ENCODE data around the gene LILRA5. TPM values are rescaled to one million over a fixed set of nuclear protein-coding genes. Genes with fewer than 3 reads are reported as not detected.

LILRA5 gene
- total and polyA plus RNA-seq, 2 of the 13 experiments (the other 11 are each of a cell fraction or from before 2014, with no cell fraction given), result not detected

DNA sequence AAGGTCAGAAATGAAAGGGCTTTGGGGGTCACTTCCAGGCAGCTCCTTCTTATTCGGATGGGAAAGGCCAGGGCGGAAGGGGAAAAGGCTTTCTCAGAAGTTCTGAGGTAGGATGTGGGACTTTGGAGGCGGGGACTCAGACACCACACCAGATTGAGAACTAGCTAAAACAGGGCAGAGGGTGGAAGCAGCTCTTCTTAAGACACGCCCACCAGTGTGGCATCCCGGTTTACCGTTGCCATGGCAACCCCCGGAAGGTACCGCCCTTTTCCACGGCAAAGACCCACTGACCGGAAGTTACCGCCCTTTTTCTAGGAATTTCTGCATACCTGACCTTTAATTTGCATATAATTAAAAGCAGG lies 3.8 kb upstream of the LILRA5 start:
- peaks cover 3 to 13% of the 10 kb centered on the region in 2 experiments; a peak in 3 of 5 replicates for H3K27me3 ChIP-seq (ENCODE audit: control insufficient read depth in 1 of 2, insufficient read depth in 2 of 2, low read length in 2 of 2)

DNA sequence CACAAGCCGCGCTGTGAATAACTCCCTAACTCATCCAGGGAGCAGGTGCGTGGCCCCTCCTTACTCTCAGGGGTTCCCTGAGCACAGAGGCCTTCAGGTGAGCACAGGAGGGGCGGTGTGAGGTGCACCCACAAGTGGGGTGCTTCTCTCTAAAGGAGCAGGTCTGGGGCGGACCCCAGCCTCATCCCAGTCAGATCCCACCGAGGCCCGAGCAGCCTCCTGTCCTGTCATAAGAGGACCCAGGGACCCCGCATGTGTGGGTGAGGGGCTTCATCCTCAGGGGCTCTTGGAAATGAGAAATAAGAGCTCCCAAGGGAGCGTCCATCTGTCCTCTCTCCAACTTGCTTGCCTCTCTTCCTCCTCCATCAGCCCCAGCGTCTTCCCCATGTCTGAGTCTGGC lies 3.0 kb upstream of the LILRA5 start:
- BruUV-seq (replicated peaks), result no TSS peak
- Histone ChIP-seq H3K27me3 (ENCODE audit: control insufficient read depth in 1 of 2, insufficient read depth in 2 of 2, low read length in 2 of 2) (peaks cover 3 to 17% of the 10 kb centered on the region in 2 experiments; a peak in 3 of 5 replicates), H2AFZ (ENCODE audit: low read length) (no peak overlapping the region), H3K36me3 (replicated peaks in 1 of 2; ENCODE audit: control insufficient read depth in 1 of 2, insufficient read depth in 2 of 2, low read length in 2 of 2) (no peaks in the 10 kb centered on the region), H4K20me1 (ENCODE audit: insufficient read depth, low read length) (no peaks in the 10 kb centered on the region), H3K79me2 (ENCODE audit: insufficient read depth, low read length) (no peaks in the 10 kb centered on the region), H3K4me2 (ENCODE audit: low read depth, low read length) (no peak overlapping the region), H3K27ac (ENCODE audit: extremely low read length, insufficient read depth, low read length) (no peak overlapping the region), H3K9me3 (ENCODE audit: low read length) (no peaks in the 10 kb centered on the region), H3K4me1 (ENCODE audit: insufficient read depth, low read length) (no peaks in the 10 kb centered on the region), H3K4me3 (replicated peaks in 1 of 3; ENCODE audit: insufficient read depth in 1 of 3, low read depth in 2 of 3, low read length in 3 of 3) (no peak overlapping the region), H3K9ac (ENCODE audit: insufficient read depth, low read depth, low read length) (no peak overlapping the region)
- ATAC-seq (no peak), DNase-seq (ENCODE audit: low spot score) (no peak), FAIRE-seq (no peak)
- ChIA-PET POLR2A (no interaction called here), CTCF (ENCODE audit: low intra/inter-chr PET ratio, low total read pairs) (no interaction called here)
- intact Hi-C loops (cut with micrococcal nuclease; ENCODE audit: unreplicated experiment), result no loop called here
- in situ Hi-C loops (cut with HindIII; ENCODE audit: extremely low pct_ligation_motif_present, low pct_unique_long_range_greater_than_20kb), result no loop called here
- 13% methylated on average over 6 of the region's 10 CpGs for WGBS (ENCODE audit: low lambda C conversion rate)
- TF ChIP-seq, protein P1, sequence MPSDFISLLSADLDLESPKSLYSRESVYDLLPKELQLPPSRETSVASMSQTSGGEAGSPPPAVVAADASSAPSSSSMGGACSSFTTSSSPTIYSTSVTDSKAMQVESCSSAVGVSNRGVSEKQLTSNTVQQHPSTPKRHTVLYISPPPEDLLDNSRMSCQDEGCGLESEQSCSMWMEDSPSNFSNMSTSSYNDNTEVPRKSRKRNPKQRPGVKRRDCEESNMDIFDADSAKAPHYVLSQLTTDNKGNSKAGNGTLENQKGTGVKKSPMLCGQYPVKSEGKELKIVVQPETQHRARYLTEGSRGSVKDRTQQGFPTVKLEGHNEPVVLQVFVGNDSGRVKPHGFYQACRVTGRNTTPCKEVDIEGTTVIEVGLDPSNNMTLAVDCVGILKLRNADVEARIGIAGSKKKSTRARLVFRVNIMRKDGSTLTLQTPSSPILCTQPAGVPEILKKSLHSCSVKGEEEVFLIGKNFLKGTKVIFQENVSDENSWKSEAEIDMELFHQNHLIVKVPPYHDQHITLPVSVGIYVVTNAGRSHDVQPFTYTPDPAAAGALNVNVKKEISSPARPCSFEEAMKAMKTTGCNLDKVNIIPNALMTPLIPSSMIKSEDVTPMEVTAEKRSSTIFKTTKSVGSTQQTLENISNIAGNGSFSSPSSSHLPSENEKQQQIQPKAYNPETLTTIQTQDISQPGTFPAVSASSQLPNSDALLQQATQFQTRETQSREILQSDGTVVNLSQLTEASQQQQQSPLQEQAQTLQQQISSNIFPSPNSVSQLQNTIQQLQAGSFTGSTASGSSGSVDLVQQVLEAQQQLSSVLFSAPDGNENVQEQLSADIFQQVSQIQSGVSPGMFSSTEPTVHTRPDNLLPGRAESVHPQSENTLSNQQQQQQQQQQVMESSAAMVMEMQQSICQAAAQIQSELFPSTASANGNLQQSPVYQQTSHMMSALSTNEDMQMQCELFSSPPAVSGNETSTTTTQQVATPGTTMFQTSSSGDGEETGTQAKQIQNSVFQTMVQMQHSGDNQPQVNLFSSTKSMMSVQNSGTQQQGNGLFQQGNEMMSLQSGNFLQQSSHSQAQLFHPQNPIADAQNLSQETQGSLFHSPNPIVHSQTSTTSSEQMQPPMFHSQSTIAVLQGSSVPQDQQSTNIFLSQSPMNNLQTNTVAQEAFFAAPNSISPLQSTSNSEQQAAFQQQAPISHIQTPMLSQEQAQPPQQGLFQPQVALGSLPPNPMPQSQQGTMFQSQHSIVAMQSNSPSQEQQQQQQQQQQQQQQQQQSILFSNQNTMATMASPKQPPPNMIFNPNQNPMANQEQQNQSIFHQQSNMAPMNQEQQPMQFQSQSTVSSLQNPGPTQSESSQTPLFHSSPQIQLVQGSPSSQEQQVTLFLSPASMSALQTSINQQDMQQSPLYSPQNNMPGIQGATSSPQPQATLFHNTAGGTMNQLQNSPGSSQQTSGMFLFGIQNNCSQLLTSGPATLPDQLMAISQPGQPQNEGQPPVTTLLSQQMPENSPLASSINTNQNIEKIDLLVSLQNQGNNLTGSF (CRISPR knock-in tag; IDR thresholded peaks at IDR 0.05), result no peak
- TF ChIP-seq ZNF816 (CRISPR knock-in tag; IDR thresholded peaks at IDR 0.05; ENCODE audit: borderline replicate concordance) (no peak), SSRP1 (CRISPR knock-in tag; IDR thresholded peaks at IDR 0.05) (no peak), IRF2 (CRISPR knock-in tag; IDR thresholded peaks at IDR 0.05) (no peak), U2AF1 (optimal IDR thresholded peaks at IDR 0.05; ENCODE audit: low read depth, low read length) (no peak), ZNF207 (IDR thresholded peaks at IDR 0.05; ENCODE audit: borderline replicate concordance) (no peak), ZBTB21 (CRISPR knock-in tag; IDR thresholded peaks at IDR 0.05) (no peak), WIZ (CRISPR knock-in tag; IDR thresholded peaks at IDR 0.05) (no peak)

More for the DNA sequence above, 3.8 kb upstream of the LILRA5 start:
- Histone ChIP-seq H3K79me2 (ENCODE audit: insufficient read depth, low read length) (no peaks in the 10 kb centered on the region), H3K4me3 (replicated peaks in 1 of 3; ENCODE audit: insufficient read depth in 1 of 3, low read depth in 2 of 3, low read length in 3 of 3) (no peak overlapping the region), H3K4me2 (ENCODE audit: low read depth, low read length) (no peak overlapping the region), H3K9ac (ENCODE audit: insufficient read depth, low read depth, low read length) (no peak overlapping the region), H3K9me3 (ENCODE audit: low read length) (no peaks in the 10 kb centered on the region), H3K27ac (ENCODE audit: extremely low read length, insufficient read depth, low read length) (no peak overlapping the region), H4K20me1 (ENCODE audit: insufficient read depth, low read length) (no peaks in the 10 kb centered on the region), H3K36me3 (replicated peaks in 1 of 2; ENCODE audit: control insufficient read depth in 1 of 2, insufficient read depth in 2 of 2, low read length in 2 of 2) (no peaks in the 10 kb centered on the region), H3K4me1 (ENCODE audit: insufficient read depth, low read length) (no peaks in the 10 kb centered on the region), H2AFZ (ENCODE audit: low read length) (no peak overlapping the region)
- FAIRE-seq (no peak), DNase-seq (ENCODE audit: low spot score) (no peak), ATAC-seq (no peak)
- TF ChIP-seq ZNF3 (CRISPR knock-in tag; IDR thresholded peaks at IDR 0.05), result no peak
- no peak for TF ChIP-seq SRY (CRISPR knock-in tag; IDR thresholded peaks at IDR 0.05)
- TF ChIP-seq MAX (IDR thresholded peaks at IDR 0.05), result no peak
- peak; percentile 37; the same call in 1 of the 2 replicates for TF ChIP-seq RFX1 (IDR thresholded peaks at IDR 0.05)
- no peak for TF ChIP-seq ZNF780A (CRISPR knock-in tag; IDR thresholded peaks at IDR 0.05)
- no peak for TF ChIP-seq SRSF1 (optimal IDR thresholded peaks at IDR 0.05; ENCODE audit: low read depth, low read length)
- no peak for TF ChIP-seq PREB (CRISPR knock-in tag; IDR thresholded peaks at IDR 0.05)
- TF ChIP-seq TP53 (CRISPR knock-in tag; conservative IDR thresholded peaks at IDR 0.05), result no peak
- TF ChIP-seq FOXM1 (CRISPR knock-in tag; IDR thresholded peaks at IDR 0.05), result no peak
- WGBS (ENCODE audit: low lambda C conversion rate), result 21% methylated on average over 10 of the region's 11 CpGs
- intact Hi-C loops (cut with micrococcal nuclease; ENCODE audit: unreplicated experiment), result no loop called here
- BruUV-seq (replicated peaks), result no TSS peak
- in situ Hi-C loops (cut with HindIII; ENCODE audit: extremely low pct_ligation_motif_present, low pct_unique_long_range_greater_than_20kb), result no loop called here
- ChIA-PET POLR2A (no interaction called here), CTCF (ENCODE audit: low intra/inter-chr PET ratio, low total read pairs) (no interaction called here)
